ENCODE results near the gene LEMD2.

GRCh38 chr6:33745548-33745947 is 43.4 kb downstream of the LEMD2 start:
- TF ChIP-seq CTCF (IDR thresholded peaks at IDR 0.05) (no peak), POLR2A (IDR thresholded peaks at IDR 0.05) (no peak), POLR2AphosphoS5 (IDR thresholded peaks at IDR 0.05) (no peak)
